GM21528 (cell line): ENCODE data around the gene AXDND1.
"Not testable (repeated sequence)": the region's sequence is repeated elsewhere in the genome, so short reads cannot be mapped to it uniquely, and the experiment has no call there.

ENCODE experiments used
- ATAC-seq: cut with Tn5 transposase; IDR thresholded peaks from one replicate; pipeline ENCODE4 v1.9.1; 2021; ENCODE audit warnings: mild to moderate bottlenecking, moderate library complexity; ENCODE audit not compliant: unreplicated experiment, low FRiP score

Gene AXDND1

GRCh38 chr1:179448437-179449149 lies 82.8 kb downstream of the AXDND1 start:
- no peak for ATAC-seq

GRCh38 chr1:179459606-179460206 lies 93.9 kb downstream of the AXDND1 start:
- ATAC-seq: not testable (repeated sequence)

GRCh38 chr1:179465661-179466060 lies 99.9 kb downstream of the AXDND1 start:
- ATAC-seq: not testable (repeated sequence)

- ATAC-seq: no peak
These were observed 108.9 kb downstream of the AXDND1 start for GRCh38 chr1:179474713-179475112.

GRCh38 chr1:179476484-179476883 lies 110.7 kb downstream of the AXDND1 start:
- ATAC-seq: no peak

GRCh38 chr1:179478370-179478769 lies 112.6 kb downstream of the AXDND1 start:
- ATAC-seq: no peak

GRCh38 chr1:179490611-179491010 lies 124.8 kb downstream of the AXDND1 start:
- no peak for ATAC-seq

GRCh38 chr1:179493323-179493722 lies 127.6 kb downstream of the AXDND1 start:
- no peak for ATAC-seq

- no peak for ATAC-seq
These were observed 140.4 kb downstream of the AXDND1 start for GRCh38 chr1:179506199-179506598.

GRCh38 chr1:179509384-179509783 lies 143.6 kb downstream of the AXDND1 start:
- ATAC-seq: no peak

GRCh38 chr1:179510038-179510437 lies 144.3 kb downstream of the AXDND1 start:
- ATAC-seq: peak; percentile 89

- no peak for ATAC-seq
These were observed 151.4 kb downstream of the AXDND1 start for GRCh38 chr1:179516976-179517705.

- not testable (repeated sequence) for ATAC-seq
These were observed 152.8 kb downstream of the AXDND1 start for GRCh38 chr1:179518544-179518943.

GRCh38 chr1:179529482-179530195 lies 163.9 kb downstream of the AXDND1 start:
- ATAC-seq: no peak

- no peak for ATAC-seq
These were observed 164.6 kb downstream of the AXDND1 start for GRCh38 chr1:179530352-179530751.

GRCh38 chr1:179541774-179542173 lies 176.0 kb downstream of the AXDND1 start:
- ATAC-seq: no peak

- ATAC-seq: no peak
These were observed 179.6 kb downstream of the AXDND1 start for GRCh38 chr1:179545321-179545720.

GRCh38 chr1:179547021-179547535 lies 181.3 kb downstream of the AXDND1 start:
- no peak for ATAC-seq

GRCh38 chr1:179548666-179549367 lies 183.0 kb downstream of the AXDND1 start:
- no peak for ATAC-seq

- ATAC-seq: no peak
These were observed 183.6 kb downstream of the AXDND1 start for GRCh38 chr1:179549368-179549700.
